HL-60 (cell line): Measurements from ENCODE around the gene NAT8L.

ENCODE experiments used
- DNase-seq, 2 experiments: peaks; one replicate each; pipeline ENCODE4 v3.0.0-alpha.2; 2010 to 2020; ENCODE audit warnings: low read depth in 1 of 2, low spot score in 1 of 2
- H3K27ac ChIP-seq: fragments of 250-450 bp; sonication (Bioruptor Pico); replicated peaks from 2 replicates; pipeline ENCODE4 v1.5.1; 2020; ENCODE audit warnings: mild to moderate bottlenecking, moderate library complexity
- H3K27me3 ChIP-seq: fragments of 250-450 bp; sonication (Bioruptor Pico); 2 replicates; pipeline ENCODE4 v1.5.1; 2021; ENCODE audit warnings: mild to moderate bottlenecking, moderate library complexity; ENCODE audit not compliant: insufficient read depth, poor library complexity, severe bottlenecking
- H3K4me3 ChIP-seq: replicated peaks from 2 replicates; pipeline ENCODE4 v1.5.1; 2011; ENCODE audit warnings: mild to moderate bottlenecking, control low read depth, low read length; ENCODE audit not compliant: insufficient read depth
- CTCF ChIP-seq: IDR thresholded peaks from one replicate; pipeline ENCODE4 v1.5.1; 2011; ENCODE audit warnings: low read length, control low read depth, inconsistent platforms; ENCODE audit not compliant: insufficient read depth
- GABPA ChIP-seq: IDR thresholded peaks from 2 replicates; pipeline ENCODE4 v1.6.1; 2012; ENCODE audit warnings: low read depth
- POLR2AphosphoS5 ChIP-seq: IDR thresholded peaks from 2 replicates; pipeline ENCODE4 v1.6.1; 2012; ENCODE audit warnings: low read depth
- REST ChIP-seq: IDR thresholded peaks from 2 replicates; pipeline ENCODE4 v1.6.1; 2012; ENCODE audit warnings: low read depth; ENCODE audit not compliant: insufficient replicate concordance
- SPI1 ChIP-seq: IDR thresholded peaks from 2 replicates; pipeline ENCODE4 v1.6.1; 2012; ENCODE audit warnings: low read depth, mild to moderate bottlenecking, borderline replicate concordance

The NAT8L gene

GRCh38 chr4:2074588-2074987 lies 15.5 kb downstream of the NAT8L start:
- no peaks in the 10 kb centered on the region for H3K27me3 ChIP-seq
- TF ChIP-seq GABPA (no peak), SPI1 (no peak), CTCF (no peak), POLR2AphosphoS5 (no peak), REST (no peak)
- H3K4me3 ChIP-seq, result no peak overlapping the region
- DNase-seq, result no peak
- no peak overlapping the region for H3K27ac ChIP-seq

DNA sequence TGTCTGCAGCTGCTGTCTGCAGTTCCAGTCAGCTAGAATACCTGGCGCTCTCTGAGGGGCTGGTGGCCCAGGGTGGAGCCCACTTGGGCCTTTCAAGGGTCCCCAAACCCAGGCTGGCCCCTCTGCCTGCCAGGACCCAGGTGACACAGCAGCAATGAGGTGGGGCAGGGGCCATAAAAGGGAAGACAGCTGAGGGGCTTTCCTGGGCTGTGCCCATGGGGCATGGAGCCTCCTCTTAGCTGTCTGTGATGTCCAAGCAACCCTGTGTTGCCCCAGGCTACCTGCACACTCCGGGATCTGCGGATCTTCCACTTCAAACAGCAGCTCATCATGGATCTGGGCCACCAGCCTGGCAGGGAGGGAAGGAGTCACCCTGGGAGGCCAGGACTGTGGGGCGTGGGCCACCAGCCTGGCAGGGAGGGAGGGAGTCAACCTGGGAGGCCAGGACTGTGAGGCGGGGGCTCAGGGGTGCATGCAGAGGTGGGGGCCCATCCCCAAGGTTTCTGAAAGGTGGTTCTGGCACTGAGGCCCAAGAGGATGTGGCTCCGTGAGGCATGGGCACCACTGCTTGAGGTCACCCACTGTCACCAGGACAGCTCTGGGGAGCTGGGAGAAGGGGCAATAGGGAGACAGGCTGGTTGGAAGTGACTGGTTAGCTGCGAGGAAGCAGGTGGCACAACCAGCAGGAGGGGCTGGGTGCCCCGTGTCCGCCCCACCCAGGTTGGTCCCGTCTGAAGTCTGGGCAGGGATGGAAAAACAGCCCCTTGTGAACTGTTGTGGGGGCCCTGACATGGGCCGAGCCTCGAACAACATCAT lies 16.3 kb downstream of the NAT8L start:
- no peak overlapping the region for H3K4me3 ChIP-seq
- no peak overlapping the region for H3K27ac ChIP-seq
- no peak for DNase-seq
- no peaks in the 10 kb centered on the region for H3K27me3 ChIP-seq
- TF ChIP-seq CTCF, result no peak
- TF ChIP-seq POLR2AphosphoS5, result no peak
- no peak for TF ChIP-seq GABPA
- no peak for TF ChIP-seq REST
- TF ChIP-seq SPI1, result no peak

DNA sequence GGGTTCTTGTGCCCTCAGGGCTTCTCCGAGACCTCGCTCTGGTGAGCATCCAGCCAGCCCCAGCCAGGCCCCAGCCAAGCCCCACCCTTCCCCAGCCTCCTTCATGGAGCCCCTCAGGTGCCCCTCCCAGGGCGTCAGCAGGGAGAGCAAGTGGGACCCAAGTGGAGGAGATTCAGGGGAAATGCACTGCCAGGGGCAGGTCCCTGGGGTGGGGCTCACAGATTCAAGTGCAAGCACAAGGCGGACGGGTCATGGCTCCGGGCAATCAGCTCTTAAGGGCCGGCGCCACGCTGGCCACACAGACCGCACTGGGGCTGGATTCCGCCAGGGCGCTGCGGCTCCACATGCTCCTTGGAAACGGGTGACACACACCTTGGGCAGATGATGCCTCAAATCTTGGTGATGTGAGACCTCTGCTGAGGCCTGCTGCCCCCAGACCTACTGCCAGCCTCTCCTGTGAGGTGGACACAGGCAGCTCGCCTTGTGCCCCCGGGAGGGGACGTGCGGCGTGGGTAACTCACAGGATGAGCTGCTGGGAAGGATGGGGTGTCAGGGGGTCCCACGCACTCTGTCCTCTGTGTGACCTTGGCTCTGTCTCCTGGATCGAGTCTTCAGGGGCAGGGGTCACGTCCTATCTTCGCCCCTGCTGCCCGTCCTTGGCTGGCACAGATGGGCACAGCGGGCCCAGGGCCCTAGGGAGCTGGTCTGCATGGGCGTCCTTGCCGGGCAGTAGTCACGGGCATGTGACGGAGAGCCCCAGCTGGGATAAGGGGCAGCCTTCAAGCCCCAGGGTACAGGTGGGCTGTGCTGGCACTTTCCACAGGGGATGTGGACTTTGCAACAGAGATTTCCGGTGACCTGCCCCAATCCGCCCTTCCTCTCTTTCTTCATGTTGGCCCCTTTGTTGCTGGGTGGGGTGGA lies 17.1 kb downstream of the NAT8L start:
- no peak overlapping the region for H3K27ac ChIP-seq
- no peak for DNase-seq
- H3K4me3 ChIP-seq, result no peak overlapping the region
- TF ChIP-seq REST (no peak), SPI1 (no peak), GABPA (no peak), POLR2AphosphoS5 (no peak), CTCF (no peak)
- H3K27me3 ChIP-seq, result no peaks in the 10 kb centered on the region
